ENCODE data around the gene DOCK8.

Gene DOCK8

DNA sequence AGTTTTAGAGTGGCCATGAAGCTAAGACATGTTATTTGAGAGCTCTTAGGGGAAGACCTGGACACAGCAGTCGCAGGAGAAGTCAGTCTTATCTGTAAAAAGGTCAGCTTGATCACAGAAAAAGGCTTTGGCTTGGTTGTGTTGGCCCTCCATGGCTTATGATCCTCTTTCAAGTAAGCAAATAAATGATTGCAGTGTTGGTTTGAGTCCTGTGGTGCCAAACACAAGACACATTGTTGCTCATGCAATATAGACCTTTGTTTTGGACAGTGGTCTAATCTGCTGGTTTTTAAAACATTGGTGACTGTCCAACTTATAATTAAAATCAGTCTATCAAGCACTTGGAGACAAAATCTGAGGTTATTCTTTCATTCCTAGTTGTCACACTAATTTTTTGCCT lies 54.0 kb downstream of the DOCK8 start:
- DNase-seq (ENCODE audit: low read depth): no peak

DNA sequence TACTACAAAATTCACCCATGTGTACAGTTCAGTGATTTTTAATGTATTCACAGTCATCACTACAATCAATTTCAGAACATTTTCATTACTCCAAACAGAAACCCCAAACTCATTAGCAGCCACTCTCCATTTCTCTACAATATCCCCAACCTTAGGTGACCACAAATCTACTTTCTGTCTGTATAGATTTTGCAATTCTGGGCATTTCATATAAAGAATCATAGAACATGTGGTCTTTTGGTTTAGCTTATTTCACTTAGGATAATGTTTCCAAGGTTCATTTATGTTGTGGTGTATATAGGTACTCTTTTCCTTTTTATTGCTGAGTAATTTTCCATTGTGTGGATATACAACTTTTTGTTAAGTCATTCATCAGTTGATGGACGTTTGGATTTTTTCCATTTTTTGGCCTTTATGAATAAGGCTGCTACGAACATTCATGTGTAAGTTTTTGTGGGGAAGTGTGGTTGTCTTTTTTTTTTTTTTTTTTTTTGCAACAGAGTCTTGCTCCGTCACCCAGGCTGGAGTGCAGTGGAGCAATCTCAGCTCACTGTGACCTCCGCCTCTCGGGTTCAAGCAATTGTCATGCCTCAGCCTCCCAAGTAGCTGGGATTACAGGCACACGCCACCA lies 54.5 kb downstream of the DOCK8 start:
- DNase-seq (ENCODE audit: low read depth): no peak

DNA sequence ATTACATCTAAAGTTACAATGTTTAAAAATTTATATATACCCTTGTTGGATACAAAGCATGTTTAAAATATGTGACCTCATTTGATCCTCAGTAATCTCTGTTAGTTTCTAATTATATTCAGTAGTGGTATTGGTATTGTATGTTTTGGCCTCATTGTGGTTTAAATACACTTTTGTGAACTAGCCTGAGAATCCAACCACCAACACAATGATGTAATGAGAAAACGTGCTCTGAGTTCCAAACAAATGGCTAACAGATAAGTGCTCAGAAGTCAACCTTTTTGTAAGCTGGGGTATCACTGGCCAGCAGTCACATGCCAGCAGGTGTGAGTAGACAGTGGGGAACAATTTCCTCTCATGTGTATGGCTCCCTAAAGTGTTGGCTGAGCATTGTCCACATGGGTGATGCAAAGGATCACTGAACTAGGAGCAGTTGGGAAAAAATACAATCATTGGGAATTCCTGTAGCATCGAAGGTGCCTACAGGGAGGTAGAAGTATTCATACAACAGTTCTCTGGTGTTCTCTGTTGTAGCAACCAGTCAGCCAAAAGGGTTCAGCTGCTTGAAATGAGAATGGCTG lies 56.1 kb downstream of the DOCK8 start:
- no peak for DNase-seq (ENCODE audit: low read depth)

DNA sequence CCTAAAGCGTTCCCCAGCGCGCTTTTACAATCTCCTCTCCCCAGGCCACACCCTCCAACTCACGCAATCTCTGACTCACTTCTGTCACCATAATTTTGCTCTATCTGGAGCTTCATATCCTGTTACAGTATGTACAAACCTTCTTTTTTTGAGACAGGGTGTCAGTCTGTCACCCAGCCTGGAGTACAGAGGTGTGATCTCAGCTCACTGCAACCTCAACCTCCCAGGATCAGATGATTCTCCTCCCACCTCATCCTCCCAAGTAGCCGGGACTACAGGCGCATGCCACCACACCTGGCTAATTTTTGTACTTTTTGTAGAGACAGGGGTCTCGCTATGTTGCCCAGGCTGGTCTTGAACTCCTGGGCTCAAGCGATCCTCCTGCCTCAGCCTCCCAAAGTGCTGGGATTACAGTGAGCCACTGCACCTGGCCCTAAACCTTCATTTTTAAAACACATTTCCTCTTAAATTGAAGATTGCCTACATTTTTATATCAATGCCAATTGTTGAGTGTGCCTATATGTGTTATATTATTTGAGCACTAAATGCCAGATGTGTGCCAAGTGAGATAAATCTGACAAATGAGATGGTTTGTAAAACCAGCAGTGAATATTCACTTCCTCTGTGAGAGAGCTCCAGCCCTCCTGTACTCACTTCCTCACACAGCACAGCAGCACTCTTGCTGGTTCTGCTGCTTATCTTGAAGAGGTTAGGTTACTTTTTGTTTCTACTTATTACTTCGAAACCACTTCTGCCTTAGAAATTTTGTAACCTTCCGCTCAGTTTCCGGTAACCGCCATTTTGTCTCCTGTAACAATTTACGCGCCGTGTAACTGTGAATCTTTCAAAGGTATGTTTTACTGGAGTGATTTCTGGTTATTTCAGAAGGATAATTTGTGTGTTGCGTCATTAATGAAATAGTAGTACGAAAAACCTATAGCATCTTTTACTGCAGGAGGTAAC lies 57.9 kb downstream of the DOCK8 start:
- DNase-seq (ENCODE audit: low read depth): peak; percentile 55

DNA sequence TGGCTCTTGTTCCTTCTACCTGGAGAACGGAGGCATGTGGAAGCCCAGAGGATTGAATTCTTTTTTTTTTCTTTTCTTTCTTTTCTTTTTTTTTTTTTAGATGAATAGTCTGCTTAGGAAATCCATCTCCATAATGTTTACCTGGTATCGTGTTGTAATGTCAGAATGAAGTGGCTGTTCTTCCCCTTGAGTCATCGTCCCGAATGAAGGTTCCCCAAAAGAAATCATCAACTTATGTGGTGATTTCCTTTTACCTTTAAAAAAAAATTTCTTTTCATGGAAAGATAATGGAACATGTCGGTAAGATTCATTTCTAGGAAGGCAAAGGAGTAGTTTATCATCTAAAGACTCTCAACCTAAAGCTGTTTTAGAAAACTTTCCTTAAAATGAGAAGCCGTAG lies 59.7 kb downstream of the DOCK8 start:
- DNase-seq (ENCODE audit: low read depth): no peak

DNA sequence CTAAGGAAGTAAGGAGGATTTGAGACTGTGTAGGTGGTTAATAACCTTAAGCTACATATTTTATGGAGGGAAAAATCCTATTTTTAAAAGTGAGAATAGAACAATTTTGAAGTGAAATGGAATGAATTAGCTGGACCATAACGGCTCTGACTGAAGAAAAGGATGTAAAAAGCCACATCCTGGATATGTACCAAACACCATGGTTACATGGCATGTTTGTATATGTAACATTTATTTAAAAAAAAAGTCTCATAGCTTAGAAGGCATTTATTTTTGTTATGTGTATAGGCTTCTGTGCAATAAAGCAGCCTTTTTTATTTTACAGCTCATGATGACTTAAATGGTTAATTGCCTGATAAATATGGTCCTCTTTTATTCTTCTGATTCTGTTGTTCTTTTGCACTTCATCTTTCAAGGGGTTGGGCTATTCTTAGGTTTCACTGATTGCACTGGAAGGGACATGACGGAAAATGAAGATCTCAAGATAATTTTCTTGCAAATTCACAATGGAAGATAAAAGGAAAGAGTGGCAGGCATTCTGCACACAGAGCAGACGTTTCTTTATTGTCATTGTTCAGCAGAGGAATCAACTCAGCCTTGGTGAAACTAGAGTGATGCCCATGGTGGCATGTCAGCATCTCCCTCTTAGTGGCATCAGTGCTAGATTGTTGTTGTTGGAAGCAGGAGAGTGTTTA lies 63.1 kb downstream of the DOCK8 start:
- no peak for DNase-seq (ENCODE audit: low read depth)

DNA sequence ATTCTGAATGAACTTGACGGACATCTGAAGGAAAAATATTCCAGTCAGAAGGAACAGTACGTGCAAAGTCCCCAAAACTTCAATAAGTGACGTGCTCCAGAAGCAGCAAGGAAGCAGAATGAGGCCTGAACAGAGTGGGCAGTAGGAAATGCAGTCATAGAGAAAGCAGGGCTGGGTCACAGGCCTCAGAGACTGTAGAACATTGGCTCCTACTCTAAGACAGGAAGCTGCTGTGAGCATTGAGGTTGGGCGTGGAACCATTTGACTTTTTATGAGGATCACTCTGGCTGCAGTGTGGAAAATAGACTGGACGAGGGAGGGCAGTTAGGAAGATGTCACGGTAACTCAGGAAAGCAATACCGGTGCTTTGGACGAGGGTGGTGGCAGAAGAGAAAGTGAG lies 64.0 kb downstream of the DOCK8 start:
- no peak for DNase-seq (ENCODE audit: low read depth)

DNA sequence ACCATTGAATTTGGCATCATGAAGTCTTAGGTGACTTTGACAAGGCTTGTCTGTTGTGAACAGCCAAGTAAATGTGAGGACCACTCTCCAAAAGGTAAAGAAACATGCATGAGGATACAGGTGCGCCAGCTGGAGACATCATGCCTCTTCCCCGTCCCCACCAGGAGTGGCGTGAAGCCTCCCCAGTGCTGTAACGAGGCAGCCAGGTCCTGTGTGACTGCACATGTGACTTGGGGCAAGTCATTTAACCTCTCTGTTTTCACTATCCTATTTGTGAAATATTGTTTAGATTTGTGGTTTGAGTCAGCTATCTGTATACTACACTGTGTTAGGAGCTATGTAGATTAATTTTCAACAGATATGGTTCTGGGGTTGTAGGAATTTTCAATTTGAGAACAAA lies 65.0 kb downstream of the DOCK8 start:
- DNase-seq (ENCODE audit: low read depth): no peak

DNA sequence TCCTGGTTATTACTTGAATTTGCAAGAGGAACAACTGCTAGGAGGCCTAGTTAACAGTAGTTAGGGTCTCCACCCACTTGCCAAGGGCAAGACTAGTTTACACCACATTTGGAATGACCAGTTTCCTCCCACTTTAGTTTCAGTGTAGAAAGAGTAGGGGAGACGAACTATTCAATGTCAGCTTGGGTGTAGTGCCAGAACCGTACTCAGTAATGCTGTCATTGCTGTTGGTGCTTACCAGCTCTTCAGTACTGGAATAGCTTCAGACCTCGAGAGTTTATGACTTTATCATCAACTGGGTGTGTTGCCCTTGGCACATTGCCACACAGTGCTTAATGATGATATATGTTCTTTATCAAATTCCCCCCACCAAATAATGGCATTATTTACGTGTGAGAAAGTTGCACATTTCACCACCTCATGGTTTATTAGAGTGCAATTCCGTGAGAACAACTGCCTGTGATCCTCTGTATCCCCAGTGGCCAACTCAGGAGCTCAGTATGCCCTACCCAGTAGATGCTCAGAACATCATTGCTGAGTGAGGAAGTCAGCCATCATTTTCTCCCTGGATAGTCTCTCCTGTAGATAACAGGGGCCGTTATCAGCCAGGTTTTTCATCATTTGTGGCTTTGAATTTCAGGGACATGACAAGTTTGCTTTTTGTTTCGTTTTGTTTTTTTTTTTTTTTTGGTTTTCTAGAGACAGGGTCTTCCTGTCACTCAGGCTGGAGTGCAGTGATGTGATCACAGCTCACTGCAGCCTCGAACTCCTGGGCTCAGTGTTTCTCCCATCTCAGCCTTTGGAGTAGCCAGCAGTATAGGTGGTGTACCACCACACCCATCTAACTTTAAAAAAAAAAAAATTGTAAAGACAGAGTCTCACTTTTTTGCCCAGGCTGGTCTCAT lies 67.3 kb downstream of the DOCK8 start:
- DNase-seq (ENCODE audit: low read depth): no peak

DNA sequence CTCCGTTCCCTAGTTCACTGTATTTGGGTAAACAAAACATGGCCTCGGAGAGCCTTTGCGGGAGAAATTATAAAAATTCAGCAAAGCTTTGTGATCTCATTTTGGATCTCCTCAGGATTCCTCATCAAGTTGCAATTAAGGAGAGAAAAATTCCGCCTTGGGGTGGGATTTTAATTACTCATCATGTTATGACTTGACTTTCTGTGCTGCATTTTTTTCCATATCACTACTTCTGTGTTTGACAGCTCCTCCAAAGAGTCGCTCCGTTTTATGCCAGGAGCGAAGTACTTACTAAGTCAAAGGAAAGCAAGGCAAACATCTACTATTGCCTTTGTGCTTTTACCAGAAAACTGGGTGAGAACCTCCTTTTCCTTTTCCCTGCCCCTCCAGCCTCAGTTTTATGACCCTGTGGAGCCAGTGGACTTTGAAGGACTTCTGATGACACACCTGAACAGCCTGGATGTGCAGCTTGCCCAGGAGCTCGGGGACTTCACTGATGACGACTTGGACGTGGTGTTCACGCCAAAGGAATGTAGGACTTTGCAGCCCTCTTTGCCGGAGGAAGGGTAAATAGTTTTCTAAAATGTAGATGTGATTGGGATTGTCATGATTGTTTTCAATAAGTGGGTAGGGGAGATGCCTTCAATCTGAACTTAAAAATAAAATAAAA lies 71.5 kb downstream of the DOCK8 start:
- no peak for DNase-seq (ENCODE audit: low read depth)

DNA sequence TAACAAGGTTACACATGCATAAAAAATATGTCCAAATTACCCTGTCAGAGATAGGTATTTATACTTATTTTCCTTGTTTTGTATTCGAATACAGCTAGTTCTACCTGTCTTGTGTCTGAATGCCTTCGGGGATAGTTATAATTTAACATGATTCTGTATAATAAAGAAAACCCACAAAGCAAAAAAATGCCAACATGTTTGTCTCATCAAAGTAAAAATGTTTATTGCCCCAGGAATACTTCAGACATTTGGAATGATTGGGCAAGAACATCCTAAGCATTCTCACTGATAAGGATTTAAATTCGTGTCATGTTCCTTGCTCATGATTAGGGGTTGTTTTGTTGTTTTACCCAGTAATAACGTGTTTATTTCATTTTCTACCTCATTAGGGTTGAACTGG lies 74.5 kb downstream of the DOCK8 start:
- no peak for DNase-seq (ENCODE audit: low read depth)

DNA sequence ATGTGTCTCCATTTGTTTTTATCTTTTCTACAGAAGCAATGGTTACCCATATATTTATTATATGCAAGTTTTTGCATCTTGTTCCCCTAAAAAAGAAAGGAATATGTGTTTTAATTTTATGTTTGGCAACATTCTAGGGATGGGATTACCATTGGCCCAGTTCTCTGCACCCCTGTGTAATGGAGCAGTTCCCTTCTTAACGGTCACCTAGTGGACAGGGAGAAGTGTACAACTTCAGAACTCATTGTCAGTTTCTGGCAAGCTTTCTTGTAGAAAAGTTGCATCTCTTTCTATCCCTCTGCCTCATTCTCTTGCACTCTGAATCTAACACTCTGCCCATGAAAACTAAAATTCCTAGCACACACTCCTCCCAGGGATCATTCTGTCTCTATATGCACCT lies 78.2 kb downstream of the DOCK8 start:
- DNase-seq (ENCODE audit: low read depth): no peak

DNA sequence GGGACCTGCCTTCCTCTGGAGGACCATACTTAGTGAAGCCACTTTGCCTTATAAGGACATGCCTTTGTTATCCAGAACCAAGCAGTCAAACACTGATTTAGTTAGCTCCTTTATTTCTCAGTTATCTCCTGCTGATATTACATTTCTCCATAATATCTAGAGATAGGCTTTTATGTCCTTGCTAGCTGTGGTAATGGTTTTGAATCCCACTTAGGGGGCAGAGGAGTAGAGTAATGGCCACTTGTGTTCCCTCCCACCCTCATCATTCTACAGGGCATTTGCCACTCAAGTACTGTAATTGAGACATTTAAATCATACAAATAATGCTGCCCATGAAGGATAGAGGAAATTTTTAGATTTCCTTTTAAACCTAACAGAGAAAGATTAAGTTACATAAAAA lies 80.9 kb downstream of the DOCK8 start:
- DNase-seq (ENCODE audit: low read depth): no peak

DNA sequence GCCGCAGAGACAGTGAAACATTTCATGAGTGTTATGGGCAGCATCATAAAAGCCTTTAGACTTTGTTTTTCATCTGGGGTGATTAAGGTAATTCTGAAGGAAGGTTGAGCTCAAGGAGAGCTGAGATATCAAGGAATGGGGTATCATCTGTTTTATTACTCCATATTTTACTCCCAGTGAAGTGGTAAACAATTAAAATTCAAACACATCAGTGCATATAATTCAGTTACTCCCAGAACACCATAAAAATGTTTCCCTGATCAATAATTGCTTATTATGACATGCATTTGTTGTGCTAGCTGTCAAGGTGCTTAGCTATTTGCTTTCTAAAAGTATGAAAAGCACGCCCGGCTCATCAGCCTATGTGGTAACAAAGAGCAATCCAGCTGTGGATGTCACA lies 81.7 kb downstream of the DOCK8 start:
- DNase-seq (ENCODE audit: low read depth): no peak

DNA sequence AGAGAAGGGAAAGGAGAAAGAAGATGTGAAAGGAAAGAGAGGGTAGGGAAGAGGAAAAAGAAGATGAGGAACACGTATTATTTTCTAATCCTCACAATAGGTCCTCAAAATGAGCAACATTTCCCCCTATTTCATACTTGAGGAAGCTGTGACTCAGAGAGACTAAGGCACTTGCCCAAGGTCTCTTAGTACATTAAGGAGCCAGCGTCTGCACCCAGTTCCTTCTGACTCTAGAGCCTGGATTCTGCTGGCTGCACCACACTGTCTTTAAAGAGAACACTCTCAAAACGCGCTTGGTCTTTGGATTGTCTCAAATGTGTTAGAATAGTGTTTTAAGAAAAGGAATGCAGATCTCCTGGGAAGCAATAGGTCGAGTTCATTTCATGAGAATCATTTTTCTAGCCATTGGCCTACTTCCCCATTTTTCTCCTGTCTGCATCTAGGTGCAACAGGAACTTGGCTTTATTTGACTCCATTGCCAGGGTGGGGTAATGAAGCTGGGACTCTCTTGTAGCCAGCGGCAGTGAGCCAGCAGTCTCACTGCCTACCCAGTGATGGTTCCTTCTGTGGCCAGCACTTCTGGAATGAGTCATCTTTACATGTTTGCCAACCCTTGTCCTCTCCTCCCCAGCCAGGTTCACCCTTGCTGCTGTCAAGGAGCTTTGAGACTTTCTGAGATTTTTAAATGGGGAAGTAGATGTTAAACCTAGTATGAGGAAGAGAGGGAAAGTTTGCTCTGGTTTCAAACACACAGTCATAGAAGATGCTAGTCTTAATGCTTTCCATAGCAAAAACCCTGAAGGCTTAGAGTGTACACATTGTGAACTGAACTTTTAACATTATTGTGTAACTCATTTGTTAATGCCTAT lies 82.7 kb downstream of the DOCK8 start:
- DNase-seq (ENCODE audit: low read depth): no peak

DNA sequence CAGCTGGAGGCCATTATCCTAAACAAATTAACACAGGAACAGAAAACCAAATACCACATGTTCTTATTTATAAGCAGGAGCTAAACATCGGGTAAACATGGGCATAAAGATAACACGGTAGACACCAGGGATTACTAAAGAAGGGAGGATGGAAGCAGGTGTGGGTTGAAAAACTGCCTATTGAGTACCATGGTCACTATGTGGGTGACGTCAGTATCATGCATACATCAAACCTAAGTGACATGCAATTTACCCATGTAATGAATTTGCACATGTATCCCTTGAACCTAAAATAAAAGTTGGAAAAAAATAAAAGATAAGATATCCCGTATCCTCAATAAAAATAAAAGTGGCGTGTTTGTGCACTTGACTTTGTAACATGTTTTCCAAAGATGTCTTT lies 88.8 kb downstream of the DOCK8 start:
- no peak for DNase-seq (ENCODE audit: low read depth)

DNA sequence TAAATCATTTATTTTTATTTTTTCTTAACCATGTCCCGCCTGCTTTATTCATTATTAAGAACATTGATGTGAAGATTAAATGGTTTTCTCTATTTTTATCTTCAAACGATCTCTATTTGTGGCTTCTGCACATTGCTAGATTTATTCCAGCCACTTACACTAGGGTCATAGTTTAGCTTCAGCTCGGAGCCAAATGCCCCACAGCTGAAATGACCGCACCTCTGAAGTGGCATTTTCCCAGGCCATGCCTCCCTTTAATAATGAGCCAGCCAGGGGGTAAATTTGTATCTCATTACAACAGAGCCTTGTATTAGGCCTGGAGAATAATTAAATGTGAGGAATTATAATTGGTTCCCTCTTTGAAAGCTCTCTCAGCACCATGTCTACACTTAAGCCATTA lies 89.4 kb downstream of the DOCK8 start:
- DNase-seq (ENCODE audit: low read depth): no peak

DNA sequence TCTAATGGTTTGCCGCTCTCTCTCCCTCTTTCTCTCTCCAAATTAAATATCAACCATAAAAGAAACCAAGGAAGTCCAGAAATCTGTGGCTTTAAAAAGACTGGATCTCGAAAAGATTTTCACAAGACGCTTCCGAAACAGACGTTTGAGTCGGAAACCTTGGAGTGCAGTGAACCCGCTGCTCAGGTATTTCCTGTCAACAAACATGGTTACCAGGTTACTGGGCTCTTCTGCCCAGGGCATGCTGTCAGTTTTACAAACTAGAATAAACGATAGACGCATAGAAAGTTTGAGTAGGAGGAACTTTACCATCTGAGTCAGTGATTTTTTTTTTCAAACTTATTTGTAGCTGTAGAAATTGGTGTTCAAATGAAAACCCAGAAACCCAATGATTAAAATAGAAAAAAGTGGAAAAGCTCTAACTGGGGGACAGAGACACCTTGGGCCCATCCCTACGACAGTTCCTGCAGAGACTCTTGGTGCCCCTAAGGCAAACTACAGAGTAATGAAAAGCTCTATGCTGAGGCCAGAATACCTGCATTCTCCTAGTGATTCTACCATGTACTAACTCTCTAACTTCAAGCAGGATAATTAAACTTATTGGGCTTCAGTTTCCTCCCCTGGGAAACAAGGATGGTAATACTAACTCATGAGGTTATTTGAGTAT lies 90.0 kb downstream of the DOCK8 start:
- DNase-seq (ENCODE audit: low read depth): no peak

DNA sequence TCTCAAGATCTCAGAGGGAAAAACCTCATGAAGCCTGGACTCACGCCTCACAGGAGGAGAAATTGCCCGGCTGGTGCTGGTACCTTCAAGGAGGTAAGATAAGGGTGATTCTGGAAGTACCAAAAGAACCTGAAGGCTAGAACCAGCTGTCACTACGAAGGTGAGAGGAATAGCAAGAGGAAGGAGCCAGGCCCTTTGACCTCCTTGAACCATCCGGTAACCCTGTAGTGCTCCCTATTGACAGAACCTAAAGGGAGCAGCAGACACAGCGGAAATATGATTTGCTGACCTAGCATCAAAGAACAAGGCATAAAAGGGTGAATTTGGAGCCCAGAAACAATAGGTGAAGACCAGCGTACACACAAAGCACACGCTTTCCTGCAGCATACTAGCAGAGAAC lies 92.2 kb downstream of the DOCK8 start:
- DNase-seq (ENCODE audit: low read depth): peak; percentile 19
